Osteoblast (primary cell): Measurements from ENCODE around the gene GRM7. TPM values are rescaled to one million over a fixed set of nuclear protein-coding genes. Genes with fewer than 3 reads are reported as not detected.

Experiments used
- DNase-seq: peaks from one replicate; pipeline ENCODE4 v3.0.0; 2011; ENCODE audit warnings: low spot score, mixed read lengths; ENCODE audit not compliant: insufficient read length; ENCODE audit errors: missing footprints
- H2AFZ ChIP-seq: 2 replicates; pipeline ENCODE4 v1.6.0; 2011; ENCODE audit warnings: mild to moderate bottlenecking, low read length
- H3K27ac ChIP-seq: 2 replicates; pipeline ENCODE4 v1.5.1; 2011; ENCODE audit warnings: mild to moderate bottlenecking, low read depth, low read length, moderate library complexity
- H3K27me3 ChIP-seq: 2 replicates; pipeline ENCODE4 v1.6.0; 2012; ENCODE audit warnings: mild to moderate bottlenecking, control low read depth, inconsistent platforms, low read length, moderate library complexity; ENCODE audit not compliant: insufficient read depth
- H3K36me3 ChIP-seq: 2 replicates; pipeline ENCODE4 v1.5.1; 2011; ENCODE audit warnings: mild to moderate bottlenecking, low read length, control low read depth, moderate library complexity; ENCODE audit not compliant: insufficient read depth
- H3K4me1 ChIP-seq: 2 replicates; pipeline ENCODE4 v1.5.1; 2011; ENCODE audit warnings: mild to moderate bottlenecking, low read length, control low read depth, moderate library complexity; ENCODE audit not compliant: insufficient read depth
- H3K4me2 ChIP-seq: 2 replicates; pipeline ENCODE4 v1.6.0; 2011; ENCODE audit warnings: mild to moderate bottlenecking, low read length; ENCODE audit not compliant: insufficient read depth
- H3K4me3 ChIP-seq: fragments of 200-600 bp; sonication (generic); 3 replicates; pipeline ENCODE4 v1.5.1; 2012; ENCODE audit warnings: mild to moderate bottlenecking, low read length, inconsistent platforms; ENCODE audit not compliant: insufficient read depth
- H3K79me2 ChIP-seq: 2 replicates; pipeline ENCODE4 v1.6.0; 2012; ENCODE audit warnings: mild to moderate bottlenecking, low read length, control low read depth, inconsistent platforms; ENCODE audit not compliant: insufficient read depth
- H3K9me3 ChIP-seq: 2 replicates; pipeline ENCODE4 v1.5.1; 2011; ENCODE audit warnings: low read depth, low read length, control low read depth
- H4K20me1 ChIP-seq: 2 replicates; pipeline ENCODE4 v1.6.0; 2012; ENCODE audit warnings: mild to moderate bottlenecking, low read length, control low read depth; ENCODE audit not compliant: insufficient read depth
- CTCF ChIP-seq: IDR thresholded peaks from 2 replicates; pipeline ENCODE4 v1.5.1; 2011; ENCODE audit warnings: mild to moderate bottlenecking, low read depth, low read length, moderate library complexity; ENCODE audit errors: extremely low read depth
- total RNA-seq: library from RNA; depleted of rRNA; stranded (reverse); fragments of >200 nt; gene quantifications from 2 replicates; pipeline ENCODE4 v1.2.3, GENCODE V29; 2012

Gene GRM7
- total RNA-seq, 1 donor, result not detected

- H3K4me1 ChIP-seq, result no peaks in the 10 kb centered on the region
- H3K27ac ChIP-seq, result no peak overlapping the region
Observed at GRCh38 chr3:7585052-7585451, 724.1 kb downstream of the GRM7 start.

GRCh38 chr3:7588236-7588635, 727.3 kb downstream of the GRM7 start:
- no peak overlapping the region for H3K4me2 ChIP-seq
- no peaks in the 10 kb centered on the region for H3K36me3 ChIP-seq
- no peaks in the 10 kb centered on the region for H3K27me3 ChIP-seq
- DNase-seq, result no peak
- H3K79me2 ChIP-seq, result no peaks in the 10 kb centered on the region
- H3K27ac ChIP-seq, result no peak overlapping the region
- H2AFZ ChIP-seq, result no peak overlapping the region
- no peak for TF ChIP-seq CTCF
- no peaks in the 10 kb centered on the region for H3K4me1 ChIP-seq
- no peaks in the 10 kb centered on the region for H4K20me1 ChIP-seq
- H3K4me3 ChIP-seq, result no peak overlapping the region
- H3K9me3 ChIP-seq, result no peaks in the 10 kb centered on the region

More at GRCh38 chr3:7585052-7585451, 724.1 kb downstream of the GRM7 start:
- no peak for TF ChIP-seq CTCF
- DNase-seq, result no peak
- H3K36me3 ChIP-seq, result no peaks in the 10 kb centered on the region
- H3K27me3 ChIP-seq, result no peaks in the 10 kb centered on the region
- no peak overlapping the region for H3K4me2 ChIP-seq
- H4K20me1 ChIP-seq, result no peaks in the 10 kb centered on the region
- H2AFZ ChIP-seq, result no peak overlapping the region
- H3K4me3 ChIP-seq, result no peak overlapping the region
- H3K9me3 ChIP-seq, result no peaks in the 10 kb centered on the region
- no peaks in the 10 kb centered on the region for H3K79me2 ChIP-seq

- H3K79me2 ChIP-seq, result no peaks in the 10 kb centered on the region
- no peaks in the 10 kb centered on the region for H3K4me1 ChIP-seq
- no peak for TF ChIP-seq CTCF
- H3K36me3 ChIP-seq, result no peaks in the 10 kb centered on the region
- DNase-seq, result no peak
- H3K9me3 ChIP-seq, result no peaks in the 10 kb centered on the region
- H3K4me2 ChIP-seq, result no peak overlapping the region
- H3K27ac ChIP-seq, result no peak overlapping the region
- no peaks in the 10 kb centered on the region for H3K27me3 ChIP-seq
- H4K20me1 ChIP-seq, result no peaks in the 10 kb centered on the region
- no peak overlapping the region for H2AFZ ChIP-seq
- H3K4me3 ChIP-seq, result no peak overlapping the region
Observed at GRCh38 chr3:7589526-7589925, 728.6 kb downstream of the GRM7 start.

- no peak for TF ChIP-seq CTCF
- Histone ChIP-seq H3K36me3 (no peaks in the 10 kb centered on the region), H3K4me3 (no peak overlapping the region), H3K4me2 (no peak overlapping the region), H3K4me1 (no peaks in the 10 kb centered on the region), H3K27me3 (no peaks in the 10 kb centered on the region), H3K79me2 (no peaks in the 10 kb centered on the region), H3K27ac (no peak overlapping the region), H2AFZ (no peak overlapping the region), H3K9me3 (peaks cover 6% of the 10 kb centered on the region), H4K20me1 (no peaks in the 10 kb centered on the region)
- DNase-seq, result no peak
Observed at GRCh38 chr3:7602297-7602696, 741.4 kb downstream of the GRM7 start.
